HG02938 (cell line): ENCODE measurements around the gene GALNS.

Experiments used
- ATAC-seq: cut with Tn5 transposase; IDR thresholded peaks from one replicate; pipeline ENCODE4 v1.9.1; 2021; ENCODE audit warnings: mild to moderate bottlenecking, moderate library complexity; ENCODE audit not compliant: unreplicated experiment

GALNS gene

GRCh38 chr16:88859381-88860091 is 2.8 kb upstream of the GALNS start:
- no peak for ATAC-seq

GRCh38 chr16:88857728-88858339 is 1.1 kb upstream of the GALNS start:
- ATAC-seq = no peak

GRCh38 chr16:88856122-88856827 is 472 bp downstream of the GALNS start:
- ATAC-seq = peak; percentile 14

GRCh38 chr16:88855736-88856121 is 1.0 kb downstream of the GALNS start:
- no peak for ATAC-seq

GRCh38 chr16:88855176-88855575 is 1.6 kb downstream of the GALNS start:
- ATAC-seq = no peak

GRCh38 chr16:88854306-88855111 is 2.2 kb downstream of the GALNS start:
- ATAC-seq = no peak

- ATAC-seq = no peak
Observed at GRCh38 chr16:88853325-88853941, 3.3 kb downstream of the GALNS start.

- no peak for ATAC-seq
Observed at GRCh38 chr16:88851616-88852015, 5.1 kb downstream of the GALNS start.

- ATAC-seq = no peak
Observed at GRCh38 chr16:88850531-88851199, 6.1 kb downstream of the GALNS start.

- ATAC-seq = no peak
Observed at GRCh38 chr16:88848557-88848956, 8.2 kb downstream of the GALNS start.

- ATAC-seq = no peak
Observed at GRCh38 chr16:88847654-88848053, 9.1 kb downstream of the GALNS start.

GRCh38 chr16:88846088-88846487 is 10.7 kb downstream of the GALNS start:
- no peak for ATAC-seq

GRCh38 chr16:88844419-88845036 is 12.2 kb downstream of the GALNS start:
- no peak for ATAC-seq

GRCh38 chr16:88843256-88843655 is 13.5 kb downstream of the GALNS start:
- ATAC-seq = no peak

GRCh38 chr16:88842806-88843205 is 13.9 kb downstream of the GALNS start:
- no peak for ATAC-seq

- ATAC-seq = no peak
Observed at GRCh38 chr16:88842308-88842756, 14.4 kb downstream of the GALNS start.

- no peak for ATAC-seq
Observed at GRCh38 chr16:88841521-88842307, 15.0 kb downstream of the GALNS start.

GRCh38 chr16:88840600-88841215 is 16.0 kb downstream of the GALNS start:
- ATAC-seq = no peak
